WTC11 (cell line): ENCODE measurements around the gene VWA5A.

Experiments
- CTCF ChIP-seq: fragments of 200-600 bp; IDR thresholded peaks from 2 replicates; pipeline ENCODE4 v1.8.0; 2022; ENCODE audit warnings: antibody characterized with exemption
- ELF4 ChIP-seq: sonication (generic); formaldehyde crosslinking; IDR thresholded peaks from 2 replicates; pipeline ENCODE4 v1.8.1; 2022; ENCODE audit warnings: low read depth, mild to moderate bottlenecking, moderate library complexity, missing genetic modification reagents

- TF ChIP-seq ELF4 (CRISPR knock-in tag) (no peak), CTCF (peak; percentile 33; the same call in 1 of the 2 replicates)
Observed at GRCh38 chr11:124069429-124070401, 45.5 kb upstream of the VWA5A start.
